EL (cell line): ENCODE results near the gene HELB.

Source experiments
- DNase-seq: peaks from one replicate; pipeline ENCODE4 v3.0.0-alpha.2; 2016

HELB gene

GRCh38 chr12:66367015-66367667 lies 64.8 kb downstream of the HELB start:
- no peak for DNase-seq

- DNase-seq = no peak
These were observed 69.7 kb downstream of the HELB start for GRCh38 chr12:66371982-66372381.

GRCh38 chr12:66375560-66375959 lies 73.3 kb downstream of the HELB start:
- no peak for DNase-seq

DNA sequence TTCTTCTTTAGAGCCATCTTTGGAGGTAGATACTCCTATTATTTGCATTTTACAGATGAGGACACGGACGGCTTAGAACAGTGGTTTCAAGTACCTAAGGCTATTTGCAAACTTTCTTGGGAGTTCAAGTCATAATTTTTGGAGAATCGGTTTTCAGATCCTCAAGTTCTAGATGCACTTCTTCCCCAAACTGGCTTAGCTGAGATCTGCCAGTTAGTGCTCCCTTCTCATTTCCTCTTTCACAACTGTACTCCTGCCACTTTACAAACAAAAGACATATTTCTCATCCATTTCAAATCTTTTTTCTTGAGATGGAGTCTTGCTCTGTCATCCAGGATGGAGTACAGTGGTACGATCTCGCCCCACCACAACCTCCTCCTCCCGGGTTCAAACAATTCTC lies 77.3 kb downstream of the HELB start:
- DNase-seq = no peak

- no peak for DNase-seq
These were observed 78.7 kb downstream of the HELB start for GRCh38 chr12:66380769-66381535.

- no peak for DNase-seq
These were observed 84.8 kb downstream of the HELB start for GRCh38 chr12:66387117-66387516.
